Liver (tissue), 9 donors: ENCODE data around the gene SLC24A3. TPM values are rescaled to one million over a fixed set of nuclear protein-coding genes. Genes with fewer than 3 reads are reported as not detected.

Experiments
- DNase-seq: peaks from one replicate; pipeline ENCODE4 v3.0.0-alpha.2; 2017; ENCODE audit warnings: low spot score
- H3K27ac ChIP-seq, 2 donors: one replicate each; pipeline ENCODE4 v1.7.0; 2013; ENCODE audit warnings: inconsistent platforms in 2 of 2, low read length in 2 of 2, control low read depth in 1 of 2, low read depth in 1 of 2, mild to moderate bottlenecking in 1 of 2
- H3K27me3 ChIP-seq, 4 donors: one replicate each; pipeline versions ENCODE4 v1.6.1 to v1.7.0; 2013; ENCODE audit warnings: low read length in 3 of 4, inconsistent platforms in 1 of 4, mild to moderate bottlenecking in 1 of 4, moderate library complexity in 1 of 4; ENCODE audit not compliant: control insufficient read depth in 4 of 4, insufficient read depth in 4 of 4
- H3K36me3 ChIP-seq, 4 donors: one replicate each; pipeline versions ENCODE4 v1.6.1 to v1.7.0; 2013; ENCODE audit warnings: low read length in 3 of 4, mild to moderate bottlenecking in 3 of 4, low read depth in 1 of 4, moderate library complexity in 1 of 4; ENCODE audit not compliant: control insufficient read depth in 4 of 4, insufficient read depth in 3 of 4
- H3K4me1 ChIP-seq, 4 donors: one replicate each; pipeline versions ENCODE4 v1.6.1 to v1.7.0; 2013; ENCODE audit warnings: low read length in 3 of 4, mild to moderate bottlenecking in 3 of 4, moderate library complexity in 1 of 4; ENCODE audit not compliant: control insufficient read depth in 4 of 4, insufficient read depth in 4 of 4
- H3K4me3 ChIP-seq, 3 donors: one replicate each; pipeline versions ENCODE4 v1.6.1 to v1.7.0; 2013; ENCODE audit warnings: low read length in 3 of 3, control low read depth in 1 of 3, low read depth in 1 of 3, mild to moderate bottlenecking in 1 of 3
- H3K9ac ChIP-seq, 2 donors: one replicate each; pipeline ENCODE4 v1.7.0; 2013; ENCODE audit warnings: low read length in 2 of 2, mild to moderate bottlenecking in 2 of 2, moderate library complexity in 2 of 2, control low read depth in 1 of 2, low read depth in 1 of 2
- H3K9me3 ChIP-seq, 4 donors: one replicate each; pipeline versions ENCODE4 v1.6.1 to v1.7.0; 2013; ENCODE audit warnings: low read length in 3 of 4; ENCODE audit not compliant: control insufficient read depth in 4 of 4
- ATF3 ChIP-seq: IDR thresholded peaks from 2 replicates; pipeline ENCODE4 v1.6.1; 2016; ENCODE audit warnings: antibody characterized with exemption
- CTCF ChIP-seq: fragments of 150-350 bp; IDR thresholded peaks from 2 replicates; pipeline ENCODE4 v1.5.1; 2017; ENCODE audit warnings: improper control_type of control experiment, low read depth, low read length; ENCODE audit not compliant: missing input control
- EGR1 ChIP-seq, 2 donors: IDR thresholded peaks; 2 replicates each; pipeline ENCODE4 v1.6.1; 2016 to 2018; ENCODE audit warnings: antibody characterized with exemption in 2 of 2, low read depth in 2 of 2
- FOXA1 ChIP-seq: IDR thresholded peaks from 2 replicates; pipeline ENCODE4 v1.6.1; 2016; ENCODE audit warnings: antibody characterized with exemption
- FOXA2 ChIP-seq: IDR thresholded peaks from 2 replicates; pipeline ENCODE4 v1.6.1; 2016; ENCODE audit warnings: antibody characterized with exemption
- GABPA ChIP-seq, 2 donors: IDR thresholded peaks in 1 of 2; conservative IDR thresholded peaks in 1 of 2; 2 replicates each; pipeline ENCODE4 v1.6.1; 2016; ENCODE audit warnings: antibody characterized with exemption in 2 of 2, mild to moderate bottlenecking in 1 of 2, moderate library complexity in 1 of 2
- HNF4A ChIP-seq, 2 donors: conservative IDR thresholded peaks; 2 replicates each; pipeline ENCODE4 v1.6.1; 2016; ENCODE audit warnings: antibody characterized with exemption in 2 of 2, mild to moderate bottlenecking in 2 of 2
- HNF4G ChIP-seq: IDR thresholded peaks from 2 replicates; pipeline ENCODE4 v1.6.1; 2016; ENCODE audit warnings: antibody characterized with exemption
- JUND ChIP-seq, 2 donors: IDR thresholded peaks; 2 replicates each; pipeline ENCODE4 v1.6.1; 2016; ENCODE audit warnings: antibody characterized with exemption in 2 of 2
- MAX ChIP-seq: IDR thresholded peaks from 2 replicates; pipeline ENCODE4 v1.6.1; 2016; ENCODE audit warnings: antibody characterized with exemption
- NR2F2 ChIP-seq: IDR thresholded peaks from 2 replicates; pipeline ENCODE4 v1.6.1; 2016; ENCODE audit warnings: antibody characterized with exemption
- RAD21 ChIP-seq, 2 donors: IDR thresholded peaks; 2 replicates each; pipeline ENCODE4 v1.6.1; 2016; ENCODE audit warnings: antibody characterized with exemption in 2 of 2, mild to moderate bottlenecking in 2 of 2
- REST ChIP-seq: IDR thresholded peaks from 2 replicates; pipeline ENCODE4 v1.6.1; 2016; ENCODE audit warnings: antibody characterized with exemption, mild to moderate bottlenecking
- RXRA ChIP-seq, 2 donors: IDR thresholded peaks; 2 replicates each; pipeline ENCODE4 v1.6.1; 2017 to 2018; ENCODE audit warnings: antibody characterized with exemption in 2 of 2, mild to moderate bottlenecking in 1 of 2
- SP1 ChIP-seq: IDR thresholded peaks from 2 replicates; pipeline ENCODE4 v1.6.1; 2018; ENCODE audit warnings: antibody characterized with exemption, mild to moderate bottlenecking
- TAF1 ChIP-seq: conservative IDR thresholded peaks from 2 replicates; pipeline ENCODE4 v1.6.1; 2016; ENCODE audit warnings: antibody characterized with exemption, mild to moderate bottlenecking
- YY1 ChIP-seq: IDR thresholded peaks from 2 replicates; pipeline ENCODE4 v1.6.1; 2016; ENCODE audit warnings: antibody characterized with exemption, mild to moderate bottlenecking
- ZBTB33 ChIP-seq: IDR thresholded peaks from 2 replicates; pipeline ENCODE4 v1.6.1; 2016; ENCODE audit warnings: antibody characterized with exemption
- WGBS: extraction: QIAGEN DNeasy Blood & Tissue Kit; methylation state at CpG from one replicate; pipeline ENCODE4 v1.1.7; 2013; 5-methylcytosine and 5-hydroxymethylcytosine counted together
- polyA plus RNA-seq, 2 donors: library from polyadenylated mRNA; stranded (reverse) in 1 of 2; unstranded in 1 of 2; fragments of 200-250 nt in 1 of 2; fragments of >200 nt in 1 of 2; fragmentation: Nextera tagmentation in 1 of 2; extraction: Ambion mirVana in 1 of 2; gene quantifications; one replicate each; pipeline versions ENCODE4 v1.2.1 to v1.2.3, GENCODE V29; 2013 to 2015
- total RNA-seq, 2 donors: library from RNA; depleted of rRNA; stranded (reverse); fragments of >200 nt; gene quantifications; one replicate each; pipeline ENCODE4 v1.2.3, GENCODE V29; 2014
- donor health status: healthy.
- donor health status: healthy.
- donor health status: healthy.
- donor health status: healthy.
- donor health status: healthy.

The SLC24A3 gene
- total and polyA plus RNA-seq, 4 donors, result 0.28 to 1.8 (median 0.46) TPM

GRCh38 chr20:19440660-19441527 is 228.5 kb downstream of the SLC24A3 start:
- 72% methylated on average over 14 of the region's 14 CpGs for WGBS
- Histone ChIP-seq H3K4me1 (no peaks in the 10 kb centered on the region), H3K9me3 (peaks cover 0 to 6% (median 2%) of the 10 kb centered on the region in 4 donors), H3K4me3 (no peak overlapping the region), H3K27me3 (no peaks in the 10 kb centered on the region), H3K36me3 (no peaks in the 10 kb centered on the region), H3K9ac (no peak overlapping the region), H3K27ac (no peak overlapping the region)
- DNase-seq, result no peak
- TF ChIP-seq NR2F2 (no peak), JUND (IDR thresholded peaks at IDR 0.05) (no peak), ATF3 (no peak), REST (no peak), YY1 (no peak), RAD21 (IDR thresholded peaks at IDR 0.05) (no peak), HNF4A (conservative IDR thresholded peaks at IDR 0.05) (no peak), CTCF (no peak), RXRA (IDR thresholded peaks at IDR 0.05) (no peak), MAX (no peak), HNF4G (no peak), FOXA2 (no peak), SP1 (no peak), EGR1 (IDR thresholded peaks at IDR 0.05; ENCODE audit: low read depth in 2 of 2) (no peak), FOXA1 (no peak), TAF1 (no peak), GABPA (IDR thresholded peaks at IDR 0.05 in 1 of 2, conservative IDR thresholded peaks at IDR 0.05 in 1 of 2) (no peak), ZBTB33 (no peak)
